GM18907 (cell line): ENCODE measurements around the gene DDX56.
A peak's percentile ranks its signal among the peaks of the same experiment; 100 is the strongest.

Experiments
- ATAC-seq: cut with Tn5 transposase; IDR thresholded peaks from one replicate; pipeline ENCODE4 v1.9.1; 2021; ENCODE audit warnings: mild to moderate bottlenecking, moderate library complexity; ENCODE audit not compliant: unreplicated experiment

Gene DDX56, protein sequence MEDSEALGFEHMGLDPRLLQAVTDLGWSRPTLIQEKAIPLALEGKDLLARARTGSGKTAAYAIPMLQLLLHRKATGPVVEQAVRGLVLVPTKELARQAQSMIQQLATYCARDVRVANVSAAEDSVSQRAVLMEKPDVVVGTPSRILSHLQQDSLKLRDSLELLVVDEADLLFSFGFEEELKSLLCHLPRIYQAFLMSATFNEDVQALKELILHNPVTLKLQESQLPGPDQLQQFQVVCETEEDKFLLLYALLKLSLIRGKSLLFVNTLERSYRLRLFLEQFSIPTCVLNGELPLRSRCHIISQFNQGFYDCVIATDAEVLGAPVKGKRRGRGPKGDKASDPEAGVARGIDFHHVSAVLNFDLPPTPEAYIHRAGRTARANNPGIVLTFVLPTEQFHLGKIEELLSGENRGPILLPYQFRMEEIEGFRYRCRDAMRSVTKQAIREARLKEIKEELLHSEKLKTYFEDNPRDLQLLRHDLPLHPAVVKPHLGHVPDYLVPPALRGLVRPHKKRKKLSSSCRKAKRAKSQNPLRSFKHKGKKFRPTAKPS

DNA sequence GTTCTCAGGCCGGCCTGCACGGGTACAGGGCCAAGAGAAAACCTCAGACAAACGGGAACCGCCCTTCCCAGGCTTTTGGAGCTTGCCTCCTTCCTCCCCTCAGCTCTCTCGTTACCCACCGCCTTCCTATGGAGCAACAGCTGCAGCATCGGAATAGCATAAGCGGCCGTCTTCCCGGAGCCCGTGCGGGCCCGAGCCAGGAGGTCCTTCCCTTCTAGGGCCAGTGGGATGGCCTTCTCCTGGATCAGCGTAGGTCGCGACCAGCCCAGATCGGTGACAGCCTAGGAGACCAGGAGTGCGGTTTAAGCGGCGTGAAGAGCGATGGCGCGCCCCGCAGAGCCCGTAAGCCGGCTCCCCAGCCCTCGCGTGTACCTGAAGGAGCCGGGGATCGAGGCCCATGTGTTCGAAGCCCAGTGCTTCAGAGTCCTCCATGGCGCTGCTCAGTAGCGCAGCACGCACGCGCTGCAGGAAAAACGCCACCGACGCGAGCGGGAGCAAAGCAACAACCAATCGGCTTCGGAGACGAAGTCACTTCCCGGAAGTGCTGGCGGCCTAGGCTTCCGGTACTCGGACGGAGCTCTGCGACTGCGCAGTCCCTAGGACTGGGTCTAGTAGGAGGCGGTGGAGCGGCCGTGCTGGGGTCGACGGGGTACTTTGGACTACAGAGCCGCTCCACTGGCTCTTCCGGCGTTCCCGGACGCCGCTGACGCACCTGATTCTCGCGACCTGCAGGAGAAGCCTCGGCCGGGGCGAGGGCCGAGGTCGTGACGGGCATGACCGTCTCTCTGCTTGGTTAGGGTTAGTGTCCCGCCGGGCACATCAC, at the start of gene DDX56:
TSS of gene DDX56 (minus strand) at position 445 of the 823 bp plus-strand sequence. CDS start at position 432, 13 bp downstream.
- ATAC-seq: peak; percentile 92

DNA sequence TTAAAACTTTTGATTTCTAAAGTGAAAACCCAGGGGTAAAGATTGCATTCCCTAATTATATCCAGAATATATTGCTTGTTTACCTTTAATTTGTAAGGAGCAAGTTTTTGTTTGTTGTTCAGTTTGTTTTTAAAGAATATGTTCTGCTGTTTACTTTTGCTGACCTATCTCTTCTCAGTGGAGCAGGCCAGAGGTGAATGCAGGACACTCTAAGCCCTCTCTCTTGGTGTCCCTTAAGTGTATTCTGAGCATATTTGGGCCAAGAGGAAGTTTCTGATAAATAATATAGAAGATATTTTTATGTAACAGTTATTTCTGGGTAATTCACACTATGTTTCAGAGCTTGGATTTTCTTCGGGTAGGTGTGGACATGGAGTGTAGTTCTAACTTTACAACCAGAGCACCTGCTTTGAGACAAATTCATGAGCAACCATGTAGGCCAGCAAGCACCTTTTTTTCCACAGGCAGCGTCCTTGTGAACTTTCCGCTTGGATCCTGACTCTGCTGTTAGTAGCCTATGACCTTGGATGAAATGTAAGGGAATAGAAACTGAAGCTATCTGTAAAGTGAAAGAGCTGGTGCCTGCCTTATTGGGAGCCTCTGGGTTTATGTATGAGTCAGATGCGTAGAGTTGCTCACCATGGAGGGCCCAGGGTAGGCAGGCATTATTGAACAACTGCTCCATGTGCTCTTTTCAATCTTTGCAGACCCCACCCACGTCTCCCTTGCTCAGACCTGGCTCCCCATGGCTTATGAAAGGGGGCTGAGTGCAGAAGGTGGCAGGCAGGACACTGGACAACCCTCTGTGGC, 48.8 kb upstream of the DDX56 start:
- ATAC-seq: peak; percentile 71

DNA sequence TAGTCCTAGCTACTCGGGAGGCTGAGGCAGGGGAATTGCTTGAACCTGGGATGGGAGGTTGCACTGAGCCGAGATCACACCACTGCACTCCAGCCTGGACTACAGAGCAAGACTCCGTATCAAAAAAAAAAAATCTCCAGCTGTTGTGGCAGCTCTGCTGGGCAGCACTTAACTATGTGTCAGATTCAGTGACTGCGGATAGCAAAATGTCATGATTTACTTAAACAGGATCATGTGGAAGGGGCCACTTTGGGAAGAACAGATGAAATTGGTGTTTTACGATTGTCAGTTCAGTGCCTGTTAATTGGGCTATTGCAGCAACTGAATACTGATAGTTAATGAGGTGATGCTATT, 48.0 kb upstream of the DDX56 start:
- ATAC-seq: no peak

DNA sequence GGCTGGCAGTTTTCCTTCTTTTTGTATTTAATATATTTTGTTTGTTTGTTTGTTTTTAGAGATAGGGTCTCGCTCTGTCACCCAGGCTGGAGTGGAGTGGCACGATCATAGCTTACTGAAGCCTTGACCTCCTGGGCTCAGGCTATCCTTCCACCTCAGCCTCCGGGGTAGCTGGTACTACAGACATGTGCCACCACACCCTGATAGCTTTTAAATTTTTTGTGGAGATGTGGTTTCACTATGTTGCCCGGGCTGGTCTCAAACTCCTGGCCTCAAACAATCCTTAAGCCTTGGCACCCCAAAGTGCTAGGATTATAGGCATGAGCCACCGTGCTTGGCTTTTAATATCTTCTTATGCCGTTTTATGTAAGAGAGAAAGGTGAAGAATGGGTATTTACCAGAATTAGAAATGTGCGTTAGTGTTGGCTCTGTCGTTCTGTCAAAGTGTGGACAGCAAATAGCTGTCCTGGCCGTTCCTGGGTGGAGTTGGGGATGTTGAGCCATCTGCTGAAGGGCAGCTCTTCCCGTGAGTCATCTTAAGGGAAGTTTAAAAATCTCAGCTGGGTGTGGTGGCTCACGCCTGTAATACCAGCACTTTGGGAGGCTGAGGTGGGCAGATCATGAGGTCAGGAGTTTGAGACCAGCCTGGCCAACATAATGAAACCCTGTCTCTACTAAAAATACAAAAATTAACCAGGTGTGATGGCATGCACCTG, 47.5 kb upstream of the DDX56 start:
- no peak for ATAC-seq

DNA sequence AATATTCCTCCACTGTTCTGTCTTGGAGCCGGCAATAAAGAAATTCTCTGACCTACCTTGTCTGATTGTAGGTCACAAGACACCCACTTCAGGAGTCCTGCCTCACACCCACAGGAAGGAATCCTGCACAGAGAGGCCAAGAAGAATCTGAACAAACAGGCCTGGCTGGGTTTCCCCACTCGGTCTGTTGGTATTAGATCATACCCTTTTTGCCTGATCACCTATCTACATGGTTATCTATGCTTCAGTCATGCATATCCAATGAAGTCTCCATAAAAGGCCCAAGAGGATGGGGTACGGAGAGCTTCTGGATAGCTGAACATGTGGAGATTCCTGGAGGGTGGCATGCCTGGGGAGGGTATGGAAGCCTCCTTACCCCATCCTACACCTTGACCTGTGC, 45.0 kb upstream of the DDX56 start:
- ATAC-seq: no peak

DNA sequence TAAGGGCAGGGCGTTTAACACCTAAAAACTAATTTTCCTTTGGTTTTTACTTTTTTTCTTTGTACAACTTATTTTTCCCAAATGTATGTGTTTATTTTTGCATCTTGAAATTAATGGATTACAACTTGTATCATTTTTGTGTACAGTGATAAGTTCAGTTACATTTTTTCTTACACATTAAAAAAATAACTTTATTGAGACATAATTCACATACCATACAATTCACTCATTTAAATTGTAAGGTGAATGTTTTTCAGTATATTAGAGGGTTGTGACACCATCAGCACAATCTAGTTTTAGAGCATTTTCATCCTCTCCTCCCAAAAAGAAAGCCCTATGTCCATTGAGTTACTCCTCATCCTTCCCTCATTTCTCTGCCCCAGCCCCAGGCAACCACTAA, 44.3 kb upstream of the DDX56 start:
- ATAC-seq: no peak

DNA sequence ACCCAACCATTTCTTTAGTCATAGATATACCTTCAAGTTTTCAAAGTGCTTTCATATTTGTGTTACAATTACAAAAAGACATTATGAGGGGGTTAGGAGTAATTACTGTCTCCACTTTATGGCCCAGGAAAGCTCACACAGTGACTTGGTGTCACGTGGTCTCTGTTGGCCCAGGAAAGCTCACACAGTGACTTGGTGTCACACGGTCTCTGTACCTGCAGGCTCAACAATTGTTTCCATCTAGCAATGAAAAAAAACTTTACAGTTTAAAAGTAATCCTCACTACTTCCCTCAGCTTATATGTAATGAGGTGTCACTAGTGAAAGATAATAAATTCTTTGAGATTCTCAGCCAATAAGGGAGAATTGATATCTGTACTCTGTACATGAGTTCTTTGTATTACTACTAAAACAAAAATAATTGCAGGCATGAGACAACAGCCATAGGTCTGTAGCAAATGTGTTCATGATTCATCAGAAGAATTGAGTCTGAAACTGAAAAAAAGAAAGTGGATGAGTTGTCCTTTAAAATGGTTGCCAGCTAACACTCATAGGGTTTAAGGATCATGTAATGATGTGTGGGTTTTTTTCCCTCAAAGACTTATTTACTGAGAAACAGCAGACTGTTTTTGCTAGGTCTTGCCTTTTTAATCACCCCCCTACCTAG, 43.6 kb upstream of the DDX56 start:
- ATAC-seq: peak; percentile 41

DNA sequence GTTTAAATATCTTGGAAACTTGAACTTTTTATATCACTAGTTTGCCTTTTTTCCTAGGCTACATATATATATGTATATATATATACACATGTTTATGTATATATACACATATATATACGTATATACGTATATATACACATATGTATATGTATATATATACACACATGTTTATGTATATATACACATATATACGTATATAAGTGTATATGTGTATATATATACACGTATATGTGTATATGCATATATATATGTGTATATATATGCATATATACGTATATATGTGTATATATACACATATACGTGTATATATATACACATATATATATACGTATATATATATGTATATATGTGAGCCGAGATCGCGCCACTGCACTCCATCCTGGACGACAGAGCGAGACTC, 42.8 kb upstream of the DDX56 start:
- no peak for ATAC-seq

DNA sequence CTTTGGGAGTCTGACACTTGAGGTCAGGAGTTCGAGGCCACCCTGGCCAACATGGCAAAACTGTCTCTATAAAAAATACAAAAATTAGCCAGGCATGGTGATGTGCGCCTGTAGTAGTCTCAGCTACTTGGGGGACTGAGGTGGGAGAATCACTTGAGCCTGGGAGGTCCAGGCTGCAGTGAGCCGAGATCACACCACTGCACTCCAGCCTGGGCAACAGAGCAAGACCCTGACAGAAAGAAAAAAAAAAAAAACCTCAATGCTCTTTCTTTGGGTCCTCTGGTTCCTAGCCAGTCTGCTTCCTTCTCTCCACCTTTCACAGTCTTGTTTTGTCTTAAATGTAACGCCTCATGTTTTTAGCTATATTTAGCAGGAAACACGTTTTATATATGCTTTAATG, 42.1 kb upstream of the DDX56 start:
- ATAC-seq: no peak

DNA sequence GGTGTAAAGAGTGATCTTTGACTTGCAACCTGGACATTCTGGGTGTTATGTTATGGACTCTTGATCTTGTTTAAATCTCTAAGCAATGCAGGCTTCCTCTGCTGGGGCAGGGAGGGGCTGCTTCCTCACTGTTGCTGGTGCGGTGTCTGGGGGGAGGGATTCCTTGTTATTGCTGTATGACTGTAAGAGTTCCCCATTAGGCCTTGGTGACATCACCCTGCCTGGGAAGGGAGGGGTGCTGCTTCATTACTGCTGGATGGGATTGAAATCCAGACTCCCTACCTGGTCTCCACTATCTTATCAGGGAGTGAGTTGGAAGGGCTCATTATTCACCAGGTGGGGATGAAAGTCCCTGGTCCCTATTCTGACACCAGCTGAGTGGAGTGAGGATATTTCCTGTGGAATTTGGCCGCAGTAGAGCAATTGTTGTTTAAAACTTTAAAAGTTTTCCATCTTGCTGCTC, 41.5 kb upstream of the DDX56 start:
- ATAC-seq: no peak

DNA sequence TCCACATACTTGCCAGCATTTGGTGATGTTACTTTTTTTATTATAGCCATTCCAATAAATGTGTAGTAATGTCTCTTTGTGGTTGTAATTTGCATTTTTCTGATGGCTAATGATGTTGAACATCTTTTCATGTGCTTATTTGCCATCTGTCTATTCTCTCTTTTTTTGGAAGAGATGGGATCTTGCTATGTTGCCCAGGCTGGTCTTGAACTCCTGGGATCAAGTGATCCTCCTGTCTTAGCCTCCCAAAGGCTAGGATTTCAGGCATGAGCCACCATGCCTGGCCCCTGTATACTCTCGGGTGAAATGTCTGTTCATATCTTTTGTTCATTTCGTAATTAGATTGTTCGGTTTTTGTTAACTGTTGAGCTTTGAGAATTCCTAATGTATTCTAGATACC, 36.1 kb upstream of the DDX56 start:
- ATAC-seq: no peak

DNA sequence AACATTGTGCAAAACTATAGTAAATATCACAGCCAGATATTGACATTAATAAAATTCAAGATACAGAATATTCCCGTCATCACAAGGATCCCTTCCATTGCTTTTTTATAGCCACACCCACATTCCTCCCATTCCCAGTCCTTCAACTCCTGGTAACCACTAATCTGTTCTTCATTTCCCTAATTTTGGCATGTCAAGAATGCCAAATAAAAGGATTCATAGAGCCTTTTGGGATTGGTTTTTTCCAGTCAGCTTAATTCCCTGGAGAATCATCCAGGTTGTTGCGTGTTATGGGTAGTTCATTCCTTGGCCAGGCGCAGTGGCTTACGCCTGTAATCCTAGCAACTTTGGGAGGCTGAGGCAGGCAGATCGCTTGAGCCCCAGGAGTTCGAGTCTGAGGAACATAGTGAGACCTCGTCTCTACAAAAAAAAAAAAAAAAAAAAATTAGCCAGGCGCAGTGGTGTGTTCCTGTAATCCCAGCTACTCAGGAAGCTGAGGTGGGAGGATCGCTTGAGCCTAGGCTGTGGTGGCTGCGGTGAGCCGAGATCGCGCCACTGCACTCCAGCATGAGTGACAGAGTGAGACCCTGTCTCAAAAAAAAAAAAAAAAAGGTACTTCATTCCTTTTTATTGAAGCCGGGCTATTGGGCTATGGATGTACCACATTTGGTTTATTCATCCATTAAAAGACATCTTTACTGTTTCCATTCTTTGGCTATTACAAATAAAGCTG, 35.4 kb upstream of the DDX56 start:
- ATAC-seq: no peak

DNA sequence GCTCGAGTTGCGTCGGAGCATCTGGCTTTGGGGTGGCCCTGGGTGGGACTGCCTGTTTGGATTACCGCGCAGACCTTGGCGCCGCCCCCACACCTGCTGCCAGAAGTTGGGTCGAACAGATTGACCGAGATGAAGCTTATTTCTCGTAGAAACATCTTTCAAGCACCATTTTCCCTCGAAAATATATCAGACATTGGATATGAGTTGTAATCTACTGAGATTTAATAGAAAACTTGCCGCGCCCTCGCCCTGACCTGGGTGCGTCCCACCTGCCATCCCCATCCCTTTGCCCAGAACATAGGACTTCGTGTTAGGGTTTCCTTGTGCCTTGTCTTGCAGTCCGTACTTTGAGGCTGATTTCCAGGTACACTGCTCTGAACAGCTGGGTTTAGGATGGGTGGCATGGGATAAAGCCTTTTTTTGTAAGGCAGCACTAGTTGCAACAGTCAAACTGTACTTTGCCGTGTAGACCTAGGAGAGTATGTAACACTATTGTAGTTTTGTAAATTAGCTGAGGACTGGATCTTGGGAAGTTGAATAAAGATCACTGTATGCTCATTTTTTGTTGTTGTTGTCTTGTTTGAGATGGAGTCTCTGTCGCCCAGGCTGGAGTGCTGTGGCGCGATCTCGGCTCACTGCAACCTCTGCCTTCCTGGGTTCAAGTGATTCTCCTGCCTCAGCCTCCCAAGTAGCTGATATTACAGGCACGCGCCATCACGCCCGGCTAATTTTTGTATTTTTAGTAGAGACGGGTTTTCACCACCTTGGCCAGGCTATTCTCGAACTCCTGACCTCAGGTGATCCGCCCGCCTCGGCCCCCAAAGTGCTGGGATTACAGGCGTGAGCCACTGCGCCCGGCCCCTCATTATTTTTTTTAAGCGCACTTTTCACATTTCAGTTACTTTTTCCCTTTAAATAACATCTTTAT, 33.7 kb upstream of the DDX56 start:
- ATAC-seq: no peak

DNA sequence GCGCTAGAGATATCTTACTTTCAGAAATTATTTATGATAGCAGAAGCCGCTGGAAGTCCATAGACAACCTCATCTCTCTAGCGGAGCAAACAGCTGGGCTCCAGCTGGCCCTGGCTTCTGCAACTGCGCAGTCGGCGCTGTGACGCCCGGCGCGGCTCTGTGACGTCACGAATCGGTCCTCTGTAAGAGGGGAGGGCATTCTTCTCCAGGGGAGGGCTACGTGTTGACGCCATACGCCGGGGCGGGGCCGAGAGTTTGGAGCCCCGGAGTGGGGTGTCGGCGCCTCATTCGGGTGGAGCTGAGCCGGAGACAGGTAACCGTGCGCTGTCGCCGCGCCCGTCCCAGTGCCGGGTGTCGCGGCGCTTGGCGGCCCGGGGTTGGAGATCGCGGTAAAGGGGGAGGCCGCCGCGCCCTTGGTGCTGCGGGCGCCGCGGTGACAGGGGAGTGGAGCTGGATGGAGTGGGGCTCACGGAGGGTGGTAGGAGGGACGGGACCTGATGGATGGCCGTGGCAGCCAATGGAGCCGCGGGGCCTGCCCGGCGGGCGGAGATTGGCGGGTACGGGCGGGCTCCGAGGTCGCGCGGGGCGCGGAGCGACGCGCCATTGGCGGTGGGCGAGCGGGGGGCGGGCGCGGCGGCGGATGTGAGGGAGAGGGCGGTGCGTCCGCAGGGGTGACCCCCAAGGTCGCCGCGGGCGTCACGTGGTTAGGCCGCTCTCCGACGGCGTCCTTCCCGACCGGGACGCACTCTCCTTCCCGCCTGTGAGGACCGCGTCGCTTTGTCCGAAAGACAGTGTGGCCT, 32.8 kb upstream of the DDX56 start, which contains the start of gene OGDH:
TSS of gene OGDH (plus strand) at position 287 of the 800 bp plus-strand sequence. CDS start 17,717 bp downstream, outside the sequence.
- peak; percentile 95 for ATAC-seq

DNA sequence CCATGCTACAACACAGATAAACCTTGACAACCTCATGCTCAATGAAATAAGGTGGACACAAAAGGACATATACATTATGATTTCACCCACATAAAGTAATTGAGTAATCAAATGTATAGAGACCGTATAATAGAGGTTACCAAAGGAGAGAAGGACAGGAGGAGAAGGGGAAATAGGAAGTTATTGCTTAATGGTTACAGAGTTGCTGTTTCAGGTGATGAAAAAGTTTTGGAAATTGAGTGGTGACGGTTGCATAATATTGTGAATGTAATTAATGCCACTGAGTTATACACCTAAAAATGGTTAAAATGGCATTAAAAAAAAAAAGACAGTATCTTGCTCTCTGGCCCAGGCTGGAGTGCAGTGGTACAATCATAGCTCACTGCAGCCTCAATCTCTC, 31.2 kb upstream of the DDX56 start:
- ATAC-seq: no peak

DNA sequence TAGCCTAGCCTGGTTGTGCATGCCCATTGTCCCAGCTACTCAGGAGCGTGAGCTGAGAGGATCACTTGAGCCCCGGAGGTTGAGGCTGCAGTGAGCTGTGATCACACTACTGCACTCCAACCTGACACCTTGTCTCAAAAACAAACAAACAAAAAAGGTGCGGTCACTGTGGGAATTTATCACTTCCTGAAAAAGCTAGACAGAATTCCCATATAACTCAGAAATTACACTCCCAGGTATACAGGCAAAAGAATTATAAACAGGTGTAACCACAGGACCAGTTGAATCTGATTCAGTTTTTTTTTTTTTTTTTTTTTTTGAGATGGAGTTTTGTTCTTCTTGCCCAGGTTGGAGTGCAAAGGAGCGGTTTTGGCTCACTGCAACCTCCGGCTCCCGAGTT, 29.5 kb upstream of the DDX56 start:
- no peak for ATAC-seq

DNA sequence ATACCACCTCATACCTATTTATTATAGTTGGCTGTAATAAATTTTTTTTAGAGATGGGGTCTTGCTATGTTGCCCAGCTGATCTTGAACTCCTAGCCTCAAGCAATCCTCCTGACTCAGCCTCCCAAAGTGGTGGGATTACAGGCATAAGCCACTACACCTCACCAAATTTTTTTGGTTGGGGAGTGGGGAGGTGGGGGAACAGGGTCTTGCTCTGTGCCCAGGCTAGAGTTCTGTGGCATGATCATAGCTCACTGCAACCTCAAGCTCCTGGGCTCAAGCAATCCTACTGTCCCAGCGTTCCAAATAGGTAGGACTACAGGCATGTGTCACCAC, 28.8 kb upstream of the DDX56 start:
- no peak for ATAC-seq
